Endothelial cell of umbilical vein (primary cell): Measurements from ENCODE around the gene TAGLN2. TPM values are rescaled to one million over a fixed set of nuclear protein-coding genes. Genes with fewer than 3 reads are reported as not detected.

Experiments
- BruUV-seq: library from RNA; stranded (reverse); fragments of 400-500 nt; replicated peaks from 2 replicates; lab custom pipeline; 2021; lab: Mats Ljungman, UMichigan
- CTCF ChIA-PET: fragments of 300-600, 350-600 bp; sonication (Branson Sonifier 250); formaldehyde crosslinking; loops from one replicate; lab custom pipeline; 2021; ENCODE audit warnings: antibody characterized with exemption, inconsistent platforms; lab: Charles Lee
- POLR2A ChIA-PET: fragments of 300-600, 350-600 bp; sonication (Branson Sonifier 250); formaldehyde crosslinking; loops from one replicate; lab custom pipeline; 2021; ENCODE audit warnings: antibody characterized with exemption, inconsistent platforms; lab: Charles Lee
- DNase-seq: peaks from one replicate; pipeline ENCODE4 v3.0.0-alpha.2; 2011; ENCODE audit warnings: low read depth, low spot score
- FAIRE-seq: peaks from 2 replicates; lab custom pipeline; 2011; peaks lifted over from hg19 to GRCh38; lab: Jason Lieb, UNC
- H2AFZ ChIP-seq: 2 replicates; pipeline ENCODE4 v1.6.0; 2012; ENCODE audit warnings: low read depth, low read length, control low read depth, inconsistent platforms
- H3K27ac ChIP-seq: 2 replicates; pipeline ENCODE4 v1.5.1; 2011; ENCODE audit warnings: low read depth, mild to moderate bottlenecking, control low read depth, low read length, moderate library complexity; ENCODE audit not compliant: insufficient read depth
- H3K27me3 ChIP-seq, 2 experiments: 2 replicates each; pipeline versions ENCODE4 v1.6.0 to v1.6.1; 2011; ENCODE audit warnings: low read length in 2 of 2, mixed read lengths in 1 of 2; ENCODE audit not compliant: control insufficient read depth in 2 of 2, insufficient read depth in 2 of 2
- H3K36me3 ChIP-seq, 2 experiments: 2 replicates in 1 of 2; 3 replicates in 1 of 2; pipeline ENCODE4 v1.5.1; 2011; ENCODE audit warnings: low read length in 2 of 2, mild to moderate bottlenecking in 1 of 2, moderate library complexity in 1 of 2; ENCODE audit not compliant: control insufficient read depth in 2 of 2, insufficient read depth in 2 of 2; ENCODE audit errors: extremely low read depth in 1 of 2
- H3K4me1 ChIP-seq: 3 replicates; pipeline ENCODE4 v1.5.1; 2011; ENCODE audit warnings: mild to moderate bottlenecking, low read length; ENCODE audit not compliant: control insufficient read depth, insufficient read depth; ENCODE audit errors: extremely low read depth
- H3K4me2 ChIP-seq: 2 replicates; pipeline ENCODE4 v1.6.1; 2011; ENCODE audit warnings: low read length, control low read depth, mixed read lengths; ENCODE audit not compliant: insufficient read depth
- H3K4me3 ChIP-seq, 3 experiments: fragments of 200-600 bp in 1 of 3; sonication (generic), shearing (Covaris generic) in 1 of 3; replicated peaks in 1 of 3; 2 replicates each; pipeline ENCODE4 v1.5.1; 2011 to 2016; ENCODE audit warnings: control low read depth in 3 of 3, low read length in 3 of 3, mild to moderate bottlenecking in 2 of 3, inconsistent platforms in 1 of 3, low read depth in 1 of 3, moderate library complexity in 1 of 3; ENCODE audit not compliant: insufficient read depth in 1 of 3
- H3K79me2 ChIP-seq: 2 replicates; pipeline ENCODE4 v1.6.0; 2012; ENCODE audit warnings: low read length, inconsistent platforms; ENCODE audit not compliant: control insufficient read depth, insufficient read depth
- H3K9ac ChIP-seq: replicated peaks from 2 replicates; pipeline ENCODE3; 2011; ENCODE audit warnings: low read length, control low read depth; ENCODE audit not compliant: insufficient read depth; ENCODE audit errors: extremely low read depth
- H3K9me1 ChIP-seq: replicated peaks from 3 replicates; pipeline ENCODE4 v1.6.0; 2011; ENCODE audit warnings: mild to moderate bottlenecking, low read length; ENCODE audit not compliant: control insufficient read depth, insufficient read depth; ENCODE audit errors: extremely low read depth
- H3K9me3 ChIP-seq: replicated peaks from 2 replicates; pipeline ENCODE4 v1.5.1; 2012; ENCODE audit warnings: low read length, inconsistent platforms; ENCODE audit not compliant: control insufficient read depth, insufficient read depth
- H4K20me1 ChIP-seq: replicated peaks from 2 replicates; pipeline ENCODE3; 2011; ENCODE audit warnings: mild to moderate bottlenecking, low read length; ENCODE audit not compliant: control insufficient read depth, insufficient read depth; ENCODE audit errors: extremely low read depth
- CTCF ChIP-seq, 2 donors: IDR thresholded peaks; 1 replicate in 1 of 2; 2 replicates in 1 of 2; pipeline ENCODE4 v1.5.1; 2011; ENCODE audit warnings: low read length in 2 of 2, mild to moderate bottlenecking in 2 of 2, moderate library complexity in 2 of 2, control low read depth in 1 of 2, inconsistent platforms in 1 of 2, low read depth in 1 of 2; ENCODE audit not compliant: insufficient read depth in 1 of 2; ENCODE audit errors: extremely low read depth in 1 of 2
- EZH2 ChIP-seq: IDR thresholded peaks from 2 replicates; pipeline ENCODE4 v1.6.1; 2012; ENCODE audit warnings: borderline replicate concordance, low read depth, mild to moderate bottlenecking, moderate library complexity, low read length, inconsistent platforms; ENCODE audit not compliant: severe bottlenecking
- FOS ChIP-seq: IDR thresholded peaks from 2 replicates; pipeline ENCODE4 v1.6.1; 2011; ENCODE audit warnings: mild to moderate bottlenecking, low read length, moderate library complexity, borderline replicate concordance; ENCODE audit not compliant: insufficient read depth
- GATA2 ChIP-seq: IDR thresholded peaks from 2 replicates; pipeline ENCODE4 v1.7.0; 2011; ENCODE audit warnings: low read depth, mild to moderate bottlenecking, moderate library complexity, mixed read lengths, low read length; ENCODE audit not compliant: insufficient read length, insufficient read depth
- JUN ChIP-seq: IDR thresholded peaks from 2 replicates; pipeline ENCODE4 v1.6.1; 2011; ENCODE audit warnings: borderline replicate concordance, low read depth; ENCODE audit not compliant: insufficient read length, insufficient read depth
- MYC ChIP-seq: IDR thresholded peaks from one replicate; pipeline ENCODE4 v1.6.1; 2011; ENCODE audit warnings: mild to moderate bottlenecking, low read depth, low read length
- POLR2A ChIP-seq: IDR thresholded peaks from 2 replicates; pipeline ENCODE4 v1.6.1; 2012; ENCODE audit warnings: low read depth, mild to moderate bottlenecking, control low read depth, low read length
- POLR2AphosphoS5 ChIP-seq: IDR thresholded peaks from 2 replicates; pipeline ENCODE4 v1.6.1; 2012; ENCODE audit warnings: low read depth, mild to moderate bottlenecking, control low read depth, low read length, moderate library complexity; ENCODE audit not compliant: insufficient read depth
- dilution Hi-C: fragments of 300-500 bp; cut with MboI; formaldehyde crosslinking; loops from one replicate; pipeline ENCODE4 v1.15.0; 2019; ENCODE audit warnings: low sequenced_read_pairs; ENCODE audit not compliant: extremely low pct_ligation_motif_present
- intact Hi-C: fragments of 100-400 bp; cut with micrococcal nuclease; formaldehyde crosslinking; loops from one replicate; pipeline ENCODE4 v1.10.0; 2022
- polyA plus RNA-seq, 4 experiments: library from polyadenylated mRNA; depleted of rRNA in 3 of 4; stranded (reverse) in 3 of 4; unstranded in 1 of 4; fragments of >200 nt; gene quantifications; 2 replicates each; pipeline versions ENCODE4 v1.2.1 to v1.2.3, GENCODE V29; 2011 to 2012; ENCODE audit warnings: missing spikeins in 1 of 4
- total RNA-seq: library from RNA; stranded (reverse); gene quantifications from 2 replicates; pipeline ENCODE4 v1.2.3, GENCODE V29; 2021
- TF ChIP-seq, protein P1 (sequence below): IDR thresholded peaks from 2 replicates; pipeline ENCODE4 v1.6.1; 2011; ENCODE audit not compliant: insufficient read depth, insufficient read length

TAGLN2 gene
- total and polyA plus RNA-seq, 2 donors (not counting 3 experiments of a cell fraction or from before 2014, with no cell fraction given): 646 to 1,279 TPM

DNA sequence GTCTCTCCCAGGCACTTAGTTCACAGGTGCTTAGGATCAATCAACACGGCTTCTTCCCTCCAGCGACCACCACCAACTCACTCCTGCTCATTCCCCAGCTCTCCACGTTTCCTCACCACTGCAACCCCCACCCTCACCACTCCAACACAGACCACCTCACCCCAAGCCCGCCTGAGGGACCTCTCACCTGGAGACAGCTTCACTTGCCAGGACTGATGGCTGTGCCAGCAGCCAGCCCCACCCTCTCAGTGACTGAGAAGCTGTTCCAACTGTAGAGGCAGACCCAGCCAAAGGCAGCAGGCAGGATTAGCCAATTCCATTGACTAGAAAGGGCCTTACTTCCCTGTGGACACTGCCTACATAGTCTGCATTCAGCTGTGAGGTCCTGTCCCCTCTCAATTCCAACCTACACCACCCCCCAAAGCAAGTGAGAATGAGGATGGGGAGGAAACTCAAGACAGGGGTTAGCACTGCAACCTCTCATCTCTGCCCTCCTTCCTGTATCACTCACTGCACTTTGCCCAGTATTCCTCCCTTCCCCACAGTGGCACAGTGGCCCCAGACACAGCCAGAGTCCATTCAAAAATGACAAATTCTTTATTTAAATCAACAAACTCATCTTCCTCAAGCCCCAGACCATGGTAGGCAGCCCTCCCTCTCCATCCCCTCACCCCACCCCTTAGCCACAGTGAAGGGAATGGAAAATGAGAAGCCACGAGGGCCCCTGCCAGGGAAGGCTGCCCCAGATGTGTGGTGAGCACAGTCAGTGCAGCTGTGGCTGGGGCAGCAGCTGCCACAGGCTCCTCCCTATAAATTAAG lies 7.6 kb downstream of the TAGLN2 start:
- Histone ChIP-seq H3K4me2 (no peak overlapping the region), H4K20me1 (no peaks in the 10 kb centered on the region), H2AFZ (no peak overlapping the region), H3K27me3 (no peaks in the 10 kb centered on the region), H3K9me1 (no peaks in the 10 kb centered on the region), H3K27ac (no peak overlapping the region), H3K4me1 (peaks cover 33% of the 10 kb centered on the region), H3K9ac (no peak overlapping the region), H3K79me2 (peaks cover 37% of the 10 kb centered on the region), H3K4me3 (no peak overlapping the region), H3K36me3 (peaks cover 13 to 27% of the 10 kb centered on the region in 2 experiments), H3K9me3 (no peaks in the 10 kb centered on the region)
- ChIA-PET POLR2A (no interaction called here), CTCF (interaction anchor here (1.5 kb wide), 1 partner anchor 119 kb away, joined by 5 read pairs; no protein-coding TSS in a partner anchor)
- intact Hi-C loops: no loop called here
- no TSS peak for BruUV-seq
- DNase-seq (no peak), FAIRE-seq (no peak)
- TF ChIP-seq MYC (no peak), POLR2AphosphoS5 (no peak), FOS (no peak), GATA2 (no peak), CTCF (IDR thresholded peaks at IDR 0.05; ENCODE audit: extremely low read depth in 1 of 2, insufficient read depth in 1 of 2, low read depth in 1 of 2, low read length in 2 of 2) (no peak), JUN (no peak), POLR2A (no peak), EZH2 (no peak)
- TF ChIP-seq, protein P1, sequence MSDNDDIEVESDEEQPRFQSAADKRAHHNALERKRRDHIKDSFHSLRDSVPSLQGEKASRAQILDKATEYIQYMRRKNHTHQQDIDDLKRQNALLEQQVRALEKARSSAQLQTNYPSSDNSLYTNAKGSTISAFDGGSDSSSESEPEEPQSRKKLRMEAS: no peak
- dilution Hi-C loops: no loop called here
